Measurements from ENCODE around the gene MRPS11.

GRCh38 chr15:88441076-88441730 is 26.3 kb upstream of the MRPS11 start:
- no peak for TF ChIP-seq CTCF (IDR thresholded peaks at IDR 0.05)
- TF ChIP-seq POLR2A (IDR thresholded peaks at IDR 0.05): no peak
- TF ChIP-seq EP300 (IDR thresholded peaks at IDR 0.05): no peak

Measured in ovary (tissue), 3 donors.